Gastrocnemius medialis (tissue), 4 donors: ENCODE data around the gene VPS45. TPM values are rescaled to one million over a fixed set of nuclear protein-coding genes. Genes with fewer than 3 reads are reported as not detected.

Experiments
- ATAC-seq, 2 donors: fragments of 150-250 bp; one replicate each; pipeline ENCODE4 v1.9.1; 2016
- DNase-seq, 2 donors: peaks; one replicate each; pipeline ENCODE4 v3.0.0-alpha.2; 2019
- H3K27ac ChIP-seq, 4 donors: fragments of 200-600 bp; sonication (generic); 1 replicate in 1 of 4; 2 replicates in 3 of 4; pipeline ENCODE4 v1.5.1; 2016 to 2018; ENCODE audit warnings: mild to moderate bottlenecking in 2 of 4, moderate library complexity in 1 of 4
- H3K27me3 ChIP-seq, 3 donors: fragments of 200-600 bp; sonication (generic) in 2 of 3; 1 replicate in 1 of 3; 2 replicates in 2 of 3; pipeline versions ENCODE4 v1.5.1 to v1.6.0; 2016 to 2019; ENCODE audit warnings: mild to moderate bottlenecking in 1 of 3, moderate library complexity in 1 of 3
- H3K36me3 ChIP-seq, 2 donors: fragments of 200-600 bp; sonication (generic) in 1 of 2; one replicate each; pipeline ENCODE4 v1.5.1; 2017 to 2018
- H3K4me1 ChIP-seq, 2 donors: fragments of 200-600 bp; sonication (generic) in 1 of 2; one replicate each; pipeline ENCODE4 v1.5.1; 2016 to 2017; ENCODE audit warnings: mild to moderate bottlenecking in 2 of 2
- H3K4me3 ChIP-seq, 4 donors: fragments of 200-600 bp; sonication (generic) in 3 of 4; 1 replicate in 1 of 4; 2 replicates in 3 of 4; pipeline ENCODE4 v1.5.1; 2016 to 2019; ENCODE audit warnings: mild to moderate bottlenecking in 2 of 4
- H3K9me3 ChIP-seq, 3 donors: fragments of 200-600 bp; sonication (generic) in 2 of 3; 1 replicate in 1 of 3; 2 replicates in 2 of 3; pipeline ENCODE4 v1.5.1; 2016 to 2019
- POLR2A ChIP-seq, 2 donors: fragments of 450-650 bp; IDR thresholded peaks; one replicate each; pipeline ENCODE4 v1.6.1; 2017; ENCODE audit warnings: antibody characterized with exemption in 2 of 2, mild to moderate bottlenecking in 2 of 2, moderate library complexity in 2 of 2
- in situ Hi-C, 4 donors: fragments of 200-750 bp; cut with MboI; loops; one replicate each; pipeline versions ENCODE4 v1.15.0 to v1.8.0; 2017; ENCODE audit warnings: low sequenced_read_pairs in 4 of 4
- intact Hi-C: fragments of 100-400 bp; cut with DNase I; formaldehyde crosslinking; loops from one replicate; pipeline ENCODE4 v1.15.1; 2023; ENCODE audit warnings: low total_unique reads
- total RNA-seq, 4 donors: library from RNA; depleted of rRNA; stranded (reverse); fragments of >200 nt; gene quantifications; one replicate each; pipeline versions ENCODE4 v1.1.0 to v1.2.3, GENCODE V29; 2016
- TF ChIP-seq, protein P1 (sequence below), 5 experiments: fragments of 450-650 bp in 3 of 5; fragments of 200-600 bp in 2 of 5; sonication (generic) in 2 of 5; IDR thresholded peaks in 4 of 5; conservative IDR thresholded peaks in 1 of 5; 1 replicate in 4 of 5; 2 replicates in 1 of 5; pipeline ENCODE4 v1.5.1; 2016 to 2019; ENCODE audit warnings: antibody characterized with exemption in 5 of 5, mild to moderate bottlenecking in 3 of 5, moderate library complexity in 3 of 5

The VPS45 gene
- total RNA-seq, 4 donors from 2014 or later: 17.0 to 30.3 (median 24.7) TPM

DNA sequence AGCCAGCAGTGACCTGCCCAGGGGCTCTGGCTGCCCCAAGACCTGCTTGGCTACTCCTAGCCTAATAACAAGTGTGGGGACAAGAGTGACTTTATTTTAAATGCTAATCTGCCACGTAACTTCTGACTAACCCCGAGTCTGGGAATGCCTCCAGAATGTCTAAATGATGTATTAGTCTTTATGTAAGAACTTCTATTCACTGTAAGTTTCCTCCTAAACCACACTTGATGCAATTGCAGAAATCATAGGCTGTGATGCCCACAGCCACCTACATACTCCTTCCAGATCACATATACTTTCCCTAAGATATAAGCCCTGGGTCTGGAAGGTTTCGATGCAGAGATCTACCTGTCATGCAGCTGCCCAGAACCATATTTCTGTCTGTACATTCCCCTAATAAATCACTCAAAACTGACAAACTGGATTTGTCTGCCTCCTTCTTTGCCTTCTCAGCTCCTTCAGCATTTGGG, 5.9 kb upstream of the VPS45 start:
- ATAC-seq (no peak), DNase-seq (no peak)
- Histone ChIP-seq H3K4me1 (peaks cover 17% of the 10 kb centered on the region in 2 donors), H3K4me3 (no peak overlapping the region), H3K36me3 (no peaks in the 10 kb centered on the region), H3K9me3 (no peaks in the 10 kb centered on the region), H3K27ac (no peak overlapping the region), H3K27me3 (no peaks in the 10 kb centered on the region)
- in situ Hi-C loops: no loop called here
- intact Hi-C loops: no loop called here
- TF ChIP-seq, protein P1, sequence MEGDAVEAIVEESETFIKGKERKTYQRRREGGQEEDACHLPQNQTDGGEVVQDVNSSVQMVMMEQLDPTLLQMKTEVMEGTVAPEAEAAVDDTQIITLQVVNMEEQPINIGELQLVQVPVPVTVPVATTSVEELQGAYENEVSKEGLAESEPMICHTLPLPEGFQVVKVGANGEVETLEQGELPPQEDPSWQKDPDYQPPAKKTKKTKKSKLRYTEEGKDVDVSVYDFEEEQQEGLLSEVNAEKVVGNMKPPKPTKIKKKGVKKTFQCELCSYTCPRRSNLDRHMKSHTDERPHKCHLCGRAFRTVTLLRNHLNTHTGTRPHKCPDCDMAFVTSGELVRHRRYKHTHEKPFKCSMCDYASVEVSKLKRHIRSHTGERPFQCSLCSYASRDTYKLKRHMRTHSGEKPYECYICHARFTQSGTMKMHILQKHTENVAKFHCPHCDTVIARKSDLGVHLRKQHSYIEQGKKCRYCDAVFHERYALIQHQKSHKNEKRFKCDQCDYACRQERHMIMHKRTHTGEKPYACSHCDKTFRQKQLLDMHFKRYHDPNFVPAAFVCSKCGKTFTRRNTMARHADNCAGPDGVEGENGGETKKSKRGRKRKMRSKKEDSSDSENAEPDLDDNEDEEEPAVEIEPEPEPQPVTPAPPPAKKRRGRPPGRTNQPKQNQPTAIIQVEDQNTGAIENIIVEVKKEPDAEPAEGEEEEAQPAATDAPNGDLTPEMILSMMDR (IDR thresholded peaks at IDR 0.05 in 4 of 5, conservative IDR thresholded peaks at IDR 0.05 in 1 of 5): no peak
- TF ChIP-seq POLR2A (IDR thresholded peaks at IDR 0.05): no peak

DNA sequence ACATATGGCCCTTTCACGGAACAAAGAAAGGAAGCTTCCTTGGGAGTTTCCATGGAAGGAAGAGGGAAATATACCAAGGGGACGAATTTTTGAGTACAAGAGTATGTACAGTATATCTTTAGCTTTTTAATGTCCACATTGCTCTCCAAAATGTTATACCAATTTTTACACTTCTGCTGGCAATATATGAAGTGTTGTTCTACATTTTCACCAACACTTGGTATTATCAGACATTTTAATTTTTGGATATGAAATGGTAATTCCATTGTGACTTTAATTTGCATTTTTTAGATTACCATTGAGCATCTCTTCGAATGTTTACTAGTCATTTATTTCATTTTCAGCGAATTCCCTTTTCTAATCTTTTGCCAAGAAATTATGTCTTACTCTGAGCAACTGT, 5.5 kb upstream of the VPS45 start:
- no peaks in the 10 kb centered on the region for H3K36me3 ChIP-seq
- no peaks in the 10 kb centered on the region for H3K27me3 ChIP-seq
- H3K4me1 ChIP-seq: peaks cover 16 to 21% of the 10 kb centered on the region in 2 donors
- intact Hi-C loops (no loop called here), in situ Hi-C loops (no loop called here)
- TF ChIP-seq, protein P1 (IDR thresholded peaks at IDR 0.05 in 4 of 5, conservative IDR thresholded peaks at IDR 0.05 in 1 of 5): no peak
- no peak for TF ChIP-seq POLR2A (IDR thresholded peaks at IDR 0.05)
- H3K4me3 ChIP-seq: no peak overlapping the region
- ATAC-seq (no peak), DNase-seq (no peak)
- H3K9me3 ChIP-seq: no peaks in the 10 kb centered on the region
- H3K27ac ChIP-seq: no peak overlapping the region

DNA sequence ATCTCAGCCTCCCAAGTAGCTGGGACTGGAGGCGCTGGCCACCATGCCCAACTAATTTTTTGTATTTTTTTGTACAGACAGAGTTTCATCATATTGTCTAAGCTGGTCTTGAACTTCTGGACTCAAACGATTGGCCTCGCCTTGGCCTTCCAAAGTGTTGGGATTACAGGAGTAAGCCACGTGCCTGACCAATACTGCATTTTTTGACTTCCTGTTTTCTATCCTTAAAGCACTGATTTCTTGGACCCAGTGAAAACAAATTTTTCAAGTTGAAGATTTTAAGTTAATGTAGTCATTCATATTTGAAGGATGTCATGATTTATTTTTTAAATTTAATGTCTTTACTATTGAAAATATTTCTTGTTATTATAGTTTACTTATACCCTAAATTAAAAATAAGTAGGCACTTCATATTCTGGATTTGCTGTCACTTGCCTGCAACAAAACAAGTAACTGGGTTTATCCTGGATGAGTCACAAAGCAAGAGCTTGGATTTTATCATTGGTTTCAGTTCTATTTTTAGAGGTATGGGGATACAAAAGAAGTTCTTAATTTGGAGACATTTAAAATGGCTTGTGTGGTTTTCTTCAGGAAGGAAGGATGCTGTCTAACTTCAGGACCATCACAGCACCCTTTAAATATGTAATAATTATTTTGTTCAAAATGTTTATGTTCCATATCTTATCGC, 2.2 kb upstream of the VPS45 start:
- intact Hi-C loops: loop anchor here (5.0 kb wide), 3 partner anchors 53 to 167 kb away; partner anchors contain the start of gene OTUD7B
- Histone ChIP-seq H3K36me3 (peaks cover 0 to 7% of the 10 kb centered on the region in 2 donors), H3K27me3 (no peaks in the 10 kb centered on the region), H3K9me3 (no peaks in the 10 kb centered on the region), H3K4me3 (no peak overlapping the region), H3K4me1 (peaks cover 26% of the 10 kb centered on the region in 2 donors), H3K27ac (peak overlapping the region; percentile 83 to 94 (median 89))
- in situ Hi-C loops: no loop called here
- no peak for TF ChIP-seq POLR2A (IDR thresholded peaks at IDR 0.05)
- TF ChIP-seq, protein P1 (IDR thresholded peaks at IDR 0.05 in 4 of 5, conservative IDR thresholded peaks at IDR 0.05 in 1 of 5): no peak
- ATAC-seq (peak in 1 of 2 donors; percentile 30), DNase-seq (no peak)

DNA sequence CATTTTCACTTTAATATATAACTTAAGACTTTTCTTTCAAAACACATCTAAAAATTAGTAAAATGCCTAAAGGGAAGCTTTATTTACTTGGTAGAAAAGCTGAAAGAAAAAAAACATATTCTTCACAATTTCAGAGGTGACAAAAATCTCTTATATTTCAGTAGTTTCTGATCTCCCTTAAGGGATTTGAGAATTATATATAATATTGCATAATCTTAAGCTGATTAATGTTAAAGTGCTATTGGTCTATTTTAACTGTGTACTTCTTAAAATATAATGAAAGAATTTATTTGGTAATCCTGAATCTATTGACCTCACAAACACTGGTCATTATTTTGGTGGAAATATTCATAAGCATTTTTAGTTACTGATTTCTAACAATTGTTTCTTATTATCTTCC, 1.2 kb upstream of the VPS45 start:
- ATAC-seq: no peak
- Histone ChIP-seq H3K4me1 (peaks cover 26% of the 10 kb centered on the region in 2 donors), H3K27ac (peak overlapping the region; percentile 83 to 94 (median 89)), H3K9me3 (no peaks in the 10 kb centered on the region), H3K36me3 (peaks cover 0 to 7% of the 10 kb centered on the region in 2 donors), H3K4me3 (peak overlapping the region; percentile 72 to 91 (median 79)), H3K27me3 (no peaks in the 10 kb centered on the region)
- TF ChIP-seq, protein P1 (IDR thresholded peaks at IDR 0.05 in 4 of 5, conservative IDR thresholded peaks at IDR 0.05 in 1 of 5): no peak
- TF ChIP-seq POLR2A (IDR thresholded peaks at IDR 0.05): no peak
- no peak for DNase-seq
- intact Hi-C loops (loop anchor here (5.0 kb wide), 3 partner anchors 54 to 166 kb away; partner anchors contain the start of gene OTUD7B), in situ Hi-C loops (no loop called here)
